HG03575 (cell line): Measurements from ENCODE around the gene SMARCA1.
A peak's percentile ranks its signal among the peaks of the same experiment; 100 is the strongest.
"Not testable (repeated sequence)": the region's sequence is repeated elsewhere in the genome, so short reads cannot be mapped to it uniquely, and the experiment has no call there.

Source experiments
- ATAC-seq: cut with Tn5 transposase; IDR thresholded peaks from one replicate; pipeline ENCODE4 v1.9.1; 2021; ENCODE audit not compliant: unreplicated experiment, insufficient number of reproducible peaks, low FRiP score; ENCODE audit errors: extremely low read depth

SMARCA1 gene, protein sequence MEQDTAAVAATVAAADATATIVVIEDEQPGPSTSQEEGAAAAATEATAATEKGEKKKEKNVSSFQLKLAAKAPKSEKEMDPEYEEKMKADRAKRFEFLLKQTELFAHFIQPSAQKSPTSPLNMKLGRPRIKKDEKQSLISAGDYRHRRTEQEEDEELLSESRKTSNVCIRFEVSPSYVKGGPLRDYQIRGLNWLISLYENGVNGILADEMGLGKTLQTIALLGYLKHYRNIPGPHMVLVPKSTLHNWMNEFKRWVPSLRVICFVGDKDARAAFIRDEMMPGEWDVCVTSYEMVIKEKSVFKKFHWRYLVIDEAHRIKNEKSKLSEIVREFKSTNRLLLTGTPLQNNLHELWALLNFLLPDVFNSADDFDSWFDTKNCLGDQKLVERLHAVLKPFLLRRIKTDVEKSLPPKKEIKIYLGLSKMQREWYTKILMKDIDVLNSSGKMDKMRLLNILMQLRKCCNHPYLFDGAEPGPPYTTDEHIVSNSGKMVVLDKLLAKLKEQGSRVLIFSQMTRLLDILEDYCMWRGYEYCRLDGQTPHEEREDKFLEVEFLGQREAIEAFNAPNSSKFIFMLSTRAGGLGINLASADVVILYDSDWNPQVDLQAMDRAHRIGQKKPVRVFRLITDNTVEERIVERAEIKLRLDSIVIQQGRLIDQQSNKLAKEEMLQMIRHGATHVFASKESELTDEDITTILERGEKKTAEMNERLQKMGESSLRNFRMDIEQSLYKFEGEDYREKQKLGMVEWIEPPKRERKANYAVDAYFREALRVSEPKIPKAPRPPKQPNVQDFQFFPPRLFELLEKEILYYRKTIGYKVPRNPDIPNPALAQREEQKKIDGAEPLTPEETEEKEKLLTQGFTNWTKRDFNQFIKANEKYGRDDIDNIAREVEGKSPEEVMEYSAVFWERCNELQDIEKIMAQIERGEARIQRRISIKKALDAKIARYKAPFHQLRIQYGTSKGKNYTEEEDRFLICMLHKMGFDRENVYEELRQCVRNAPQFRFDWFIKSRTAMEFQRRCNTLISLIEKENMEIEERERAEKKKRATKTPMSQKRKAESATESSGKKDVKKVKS

DNA sequence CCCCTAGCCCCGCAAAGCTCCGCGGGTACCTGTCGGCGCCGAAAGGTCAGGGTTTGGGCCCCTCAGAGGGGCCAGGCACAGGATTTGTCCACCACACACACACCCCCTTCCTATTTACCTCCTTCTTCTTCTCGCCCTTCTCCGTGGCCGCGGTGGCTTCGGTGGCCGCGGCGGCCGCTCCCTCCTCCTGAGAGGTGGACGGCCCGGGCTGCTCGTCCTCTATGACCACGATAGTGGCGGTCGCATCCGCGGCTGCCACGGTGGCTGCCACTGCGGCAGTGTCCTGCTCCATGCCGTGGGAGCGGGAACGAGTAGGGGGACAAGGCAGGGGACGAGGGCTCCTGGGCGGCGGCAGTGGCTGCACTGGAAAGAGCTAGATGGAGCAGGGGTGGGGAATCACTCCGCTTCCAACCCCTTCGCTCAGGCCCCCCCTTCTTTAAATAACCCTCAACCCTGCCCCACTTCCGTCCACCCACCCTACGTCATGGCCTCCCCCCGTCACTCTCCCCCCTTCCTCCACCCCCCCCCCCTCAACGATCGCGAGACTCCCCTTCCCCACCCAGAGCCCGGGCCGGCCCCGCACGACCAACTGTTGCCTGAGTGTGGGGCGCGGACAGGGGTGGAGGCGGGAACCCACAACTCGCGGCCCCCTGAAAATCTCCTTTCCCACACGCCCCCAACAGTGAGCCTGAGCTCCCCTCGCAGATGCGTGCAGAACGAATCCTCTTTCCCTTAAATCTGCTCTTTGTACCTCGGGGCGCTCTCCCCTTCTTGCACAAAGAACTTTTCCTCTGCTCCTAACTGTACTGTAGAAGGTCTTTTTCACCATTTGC lies at the start of gene SMARCA1:
Gene SMARCA1 (minus strand): TSS at position 412 of the 833 bp plus-strand sequence. CDS start 120 bp downstream, at position 292.
- no peak for ATAC-seq

- no peak for ATAC-seq
These were observed 49.1 kb upstream of the SMARCA1 start for GRCh38 chrX:129572422-129572821.

GRCh38 chrX:129568349-129568748 lies 45.1 kb upstream of the SMARCA1 start:
- ATAC-seq = no peak

DNA sequence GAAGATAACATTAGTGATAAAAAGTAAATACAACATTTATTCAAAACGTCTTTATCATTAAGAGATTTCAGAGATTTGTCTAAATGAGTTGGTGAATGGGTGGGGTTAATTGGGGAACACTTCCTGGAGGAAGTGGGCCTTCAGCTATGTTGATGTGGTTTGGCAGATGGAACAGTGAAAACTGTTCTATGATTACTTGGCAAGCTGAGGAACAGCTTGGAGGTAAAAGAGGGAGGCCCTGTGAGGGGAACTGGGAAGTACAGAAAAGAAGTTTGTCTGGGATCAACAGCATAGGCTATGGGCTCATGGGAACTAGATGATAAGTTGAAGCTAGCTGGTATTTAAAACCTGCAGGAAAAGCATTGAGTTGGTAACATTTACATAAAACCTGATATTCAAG lies 42.8 kb upstream of the SMARCA1 start:
- ATAC-seq = no peak

DNA sequence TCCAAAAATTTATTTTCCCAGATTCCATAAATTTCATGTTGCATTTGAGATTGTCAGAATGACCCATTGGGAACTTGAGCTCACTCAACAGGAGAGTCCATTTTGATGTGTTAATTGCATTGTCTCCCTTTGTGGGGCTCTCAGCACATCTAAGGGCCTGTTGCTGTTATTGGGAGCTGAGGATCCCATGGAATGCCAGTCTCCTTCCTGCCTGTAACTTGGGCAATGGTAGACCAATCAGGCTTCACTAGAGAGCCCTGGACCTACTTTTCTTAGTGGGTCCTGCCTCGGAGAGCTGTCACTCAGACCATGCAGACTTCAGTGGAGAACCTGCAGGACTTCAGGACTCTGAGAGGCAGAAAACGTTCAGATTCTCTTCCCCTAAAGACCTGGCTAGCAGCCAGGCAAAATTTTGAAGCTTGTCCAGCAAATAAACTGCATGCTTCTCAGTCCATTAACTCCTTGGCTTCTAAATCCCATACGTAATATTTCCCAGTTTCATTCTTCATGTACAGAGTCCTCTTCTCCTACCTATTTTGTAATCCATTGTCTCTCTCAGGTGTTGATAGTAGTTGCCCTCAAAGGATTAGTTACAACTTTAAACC lies 41.9 kb upstream of the SMARCA1 start:
- no peak for ATAC-seq

- ATAC-seq = not testable (repeated sequence)
These were observed 41.1 kb upstream of the SMARCA1 start for GRCh38 chrX:129564345-129564744.

DNA sequence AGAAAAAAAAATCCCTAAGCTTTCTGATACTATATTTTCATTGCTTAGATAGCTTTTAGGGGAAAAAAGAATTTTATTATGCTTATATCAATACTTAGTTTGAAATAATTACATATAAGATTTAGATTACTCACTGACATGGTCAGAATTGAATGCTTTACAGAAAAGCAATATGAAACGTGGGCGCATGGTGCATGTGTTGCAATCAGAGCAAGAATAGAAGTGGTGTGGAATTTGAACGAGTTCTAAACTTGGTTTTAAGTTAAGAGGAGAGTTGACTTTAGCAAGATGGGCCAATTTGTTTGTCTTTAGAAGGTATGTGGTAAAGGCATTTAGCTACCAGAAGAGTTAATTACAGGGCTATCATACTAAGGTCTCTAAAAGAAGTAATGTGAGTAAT lies 38.2 kb upstream of the SMARCA1 start:
- ATAC-seq = no peak

- no peak for ATAC-seq
These were observed 36.5 kb upstream of the SMARCA1 start for GRCh38 chrX:129559783-129560182.

DNA sequence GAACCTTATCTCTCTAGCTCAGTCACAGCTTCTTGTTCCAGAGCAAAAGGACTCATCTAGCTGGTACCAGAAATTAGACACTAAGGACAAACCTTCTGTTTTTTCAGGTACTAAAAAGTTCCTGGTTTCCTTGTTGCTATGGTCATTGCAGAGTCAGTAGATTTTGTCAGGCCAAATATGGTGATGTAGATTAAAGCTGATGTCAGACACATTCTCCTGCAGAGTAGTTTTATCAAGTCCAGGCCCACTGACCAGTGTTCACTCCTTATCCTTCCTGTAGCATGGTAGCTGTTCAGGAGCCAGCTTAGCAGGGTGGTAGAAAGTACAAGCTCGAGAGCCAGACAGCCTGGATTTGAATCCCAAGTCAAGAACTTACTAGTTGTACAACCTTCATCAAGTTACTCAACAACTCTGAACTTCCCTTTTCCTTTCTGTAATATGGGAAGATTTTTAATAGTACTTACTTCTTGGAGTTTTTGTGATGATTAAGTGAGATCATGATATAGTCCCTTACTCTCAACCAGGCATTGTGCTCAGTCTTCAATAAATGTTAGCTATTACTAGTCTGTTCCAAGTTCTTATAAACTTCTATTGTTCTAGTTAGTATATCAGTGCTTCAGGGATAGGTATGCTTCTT lies 34.7 kb upstream of the SMARCA1 start:
- no peak for ATAC-seq

GRCh38 chrX:129556806-129557315 lies 33.6 kb upstream of the SMARCA1 start:
- ATAC-seq = no peak

DNA sequence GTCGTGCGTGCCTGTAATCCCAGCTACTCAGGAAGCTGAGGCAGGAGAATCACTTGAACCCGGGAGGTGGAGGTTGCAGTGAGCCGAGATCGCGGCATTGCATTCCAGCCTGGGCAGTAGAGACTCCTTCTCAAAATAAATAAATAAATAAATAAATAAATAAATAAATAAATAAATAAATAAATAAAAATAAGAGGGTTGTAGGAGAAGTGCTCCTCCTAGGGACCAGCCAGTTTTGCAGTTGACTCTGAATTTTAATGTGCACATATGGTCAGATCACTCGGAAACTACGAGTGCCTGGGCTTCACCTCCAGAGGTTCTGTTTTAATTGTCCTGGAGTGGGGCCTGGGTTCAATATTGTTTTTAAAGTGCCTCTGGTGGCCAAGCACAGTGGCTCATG lies 31.5 kb upstream of the SMARCA1 start:
- ATAC-seq = not testable (repeated sequence)

GRCh38 chrX:129553619-129554288 lies 30.5 kb upstream of the SMARCA1 start:
- peak; percentile 93 for ATAC-seq

DNA sequence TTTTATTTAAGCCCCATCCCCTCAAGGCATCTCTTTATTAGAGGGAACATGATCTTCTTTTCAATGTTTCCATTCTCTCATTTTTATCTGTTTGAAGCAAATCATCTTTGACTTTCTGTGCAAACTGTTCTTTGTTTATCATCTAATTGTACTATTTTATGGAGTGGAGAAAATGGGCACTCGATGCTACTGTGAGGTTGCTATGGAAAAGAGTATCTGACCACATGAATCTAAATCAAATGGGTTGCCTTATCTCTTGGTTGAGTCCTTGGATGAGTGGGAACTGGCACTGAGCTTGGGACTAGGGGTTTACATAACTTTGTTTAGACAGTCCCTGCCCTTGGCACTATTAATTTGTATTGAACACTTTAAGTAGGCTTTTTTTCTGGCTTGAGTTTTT lies 25.8 kb upstream of the SMARCA1 start:
- no peak for ATAC-seq

- ATAC-seq = no peak
These were observed 22.1 kb upstream of the SMARCA1 start for GRCh38 chrX:129545408-129545807.

DNA sequence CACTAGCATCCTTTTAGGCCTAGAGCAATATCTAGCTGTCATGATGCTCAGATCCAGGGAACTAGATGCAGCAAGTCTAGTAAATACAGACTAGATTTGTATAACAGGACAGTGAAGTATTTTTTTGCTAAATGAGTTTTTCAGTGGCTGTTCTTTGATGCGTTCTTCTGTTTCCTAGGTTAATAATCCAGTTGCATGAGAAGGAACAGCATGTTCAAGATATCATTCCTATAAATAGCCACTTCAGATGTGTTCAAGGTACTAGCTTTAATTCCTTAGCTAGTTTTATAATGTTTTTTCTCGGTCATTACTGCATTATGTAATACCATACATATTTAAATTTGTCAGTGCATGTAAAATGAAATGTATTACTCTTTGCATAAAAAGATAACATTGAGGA lies 21.5 kb upstream of the SMARCA1 start:
- no peak for ATAC-seq

- ATAC-seq = no peak
These were observed 17.5 kb upstream of the SMARCA1 start for GRCh38 chrX:129540722-129541184.

DNA sequence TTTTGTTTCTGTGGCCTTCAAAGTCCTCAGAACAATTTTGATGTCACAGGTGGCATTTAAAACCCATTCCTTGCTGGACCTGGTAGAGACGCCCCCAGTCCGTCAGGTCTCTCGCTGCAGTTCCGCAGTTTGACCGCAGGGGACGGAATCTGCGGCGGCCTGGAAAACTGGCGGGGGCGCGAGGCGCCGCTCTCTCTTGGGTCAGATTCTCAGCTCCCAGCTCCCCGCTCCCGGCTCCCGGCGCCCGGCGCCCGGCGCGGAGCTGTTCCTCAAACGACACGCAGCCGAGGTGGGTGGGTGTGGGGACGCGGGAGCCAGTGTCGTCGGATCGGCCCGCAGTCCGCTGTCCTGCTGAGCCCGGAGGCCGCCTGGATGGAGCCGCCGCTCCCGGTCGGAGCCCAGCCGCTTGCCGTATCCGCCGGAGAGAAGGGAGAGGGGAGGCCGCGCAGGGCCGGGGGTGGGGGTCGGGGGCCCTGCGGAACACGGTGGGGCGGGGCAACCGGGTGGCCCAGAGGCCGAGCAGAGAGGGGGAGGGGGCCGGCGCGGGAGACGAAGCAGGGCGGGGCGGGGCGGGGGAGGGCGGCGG lies 16.9 kb upstream of the SMARCA1 start, which contains the start of gene OCRL:
Gene OCRL (plus strand): TSS at position 192 of the 586 bp plus-strand sequence. CDS start 181 bp downstream, at position 373.
- ATAC-seq = no peak
